GM23338 (cell line): Measurements from ENCODE around the gene RXRG. TPM values are rescaled to one million over a fixed set of nuclear protein-coding genes. Genes with fewer than 3 reads are reported as not detected.

Source experiments
- ATAC-seq: fragments of 200-7000 bp; cut with Tn5 transposase; 3 replicates; pipeline ENCODE4 v1.9.1; 2020
- DNase-seq: peaks from one replicate; pipeline ENCODE4 v3.0.0-alpha.2; 2015; ENCODE audit warnings: low spot score
- H2AFZ ChIP-seq: fragments of 200-600 bp; sonication (generic); 2 replicates; pipeline ENCODE4 v1.8.0; 2016; ENCODE audit warnings: antibody characterized with exemption, mild to moderate bottlenecking, moderate library complexity
- H3F3A ChIP-seq: fragments of 200-600 bp; sonication (generic); replicated peaks from 2 replicates; pipeline ENCODE4 v1.8.0; 2017; ENCODE audit warnings: antibody characterized with exemption, mixed run types, low read depth
- H3K27ac ChIP-seq: fragments of 200-600 bp; sonication (generic); 2 replicates; pipeline ENCODE4 v1.6.1; 2016; ENCODE audit warnings: low read depth
- H3K27me3 ChIP-seq: fragments of 200-600 bp; sonication (generic); 2 replicates; pipeline ENCODE4 v1.8.0; 2016; ENCODE audit warnings: mild to moderate bottlenecking, mixed run types, moderate library complexity; ENCODE audit not compliant: insufficient read depth
- H3K36me3 ChIP-seq: fragments of 200-600 bp; sonication (generic); 2 replicates; pipeline ENCODE4 v1.8.0; 2016; ENCODE audit warnings: mild to moderate bottlenecking; ENCODE audit not compliant: insufficient read depth
- H3K4me1 ChIP-seq: fragments of 200-600 bp; sonication (generic); 2 replicates; pipeline ENCODE4 v1.8.0; 2016; ENCODE audit warnings: mild to moderate bottlenecking, moderate library complexity; ENCODE audit not compliant: insufficient read depth
- H3K4me2 ChIP-seq: fragments of 200-600 bp; sonication (generic); 2 replicates; pipeline ENCODE4 v1.7.1; 2017; ENCODE audit warnings: mixed run types
- H3K4me3 ChIP-seq: fragments of 200-600 bp; sonication (generic); 2 replicates; pipeline ENCODE4 v1.6.1; 2016; ENCODE audit warnings: mixed run types
- H3K79me2 ChIP-seq: fragments of 200-600 bp; sonication (generic); replicated peaks from 2 replicates; pipeline ENCODE4 v1.8.0; 2017; ENCODE audit warnings: mild to moderate bottlenecking; ENCODE audit not compliant: insufficient read depth
- H3K9me2 ChIP-seq: fragments of 200-600 bp; sonication (generic); 2 replicates; pipeline ENCODE4 v1.8.0; 2017; ENCODE audit not compliant: insufficient read depth
- H4K20me1 ChIP-seq: fragments of 200-600 bp; sonication (generic); replicated peaks from 2 replicates; pipeline ENCODE4 v1.8.0; 2017; ENCODE audit warnings: mild to moderate bottlenecking; ENCODE audit not compliant: insufficient read depth
- H3K27ac Mint-ChIP-seq: 2 replicates; pipeline ENCODE4 v1.8.0; 2020; ENCODE audit warnings: inconsistent platforms, mild to moderate bottlenecking, moderate library complexity, mixed read lengths
- H3K27me3 Mint-ChIP-seq: 3 replicates; pipeline ENCODE4 v1.8.0; 2022; ENCODE audit warnings: low read depth, mild to moderate bottlenecking, moderate library complexity, mixed read lengths, inconsistent platforms; ENCODE audit not compliant: insufficient read depth, poor library complexity
- H3K36me3 Mint-ChIP-seq: 3 replicates; pipeline ENCODE4 v1.8.0; 2021; ENCODE audit warnings: low read depth, mild to moderate bottlenecking, inconsistent platforms, moderate library complexity, mixed read lengths
- H3K4me1 Mint-ChIP-seq: 3 replicates; pipeline ENCODE4 v1.8.0; 2020; ENCODE audit warnings: mild to moderate bottlenecking, inconsistent platforms, mixed read lengths
- H3K4me3 Mint-ChIP-seq: 3 replicates; pipeline ENCODE4 v1.8.0; 2021; ENCODE audit warnings: moderate library complexity, mild to moderate bottlenecking, inconsistent platforms, mixed read lengths
- H3K9me3 Mint-ChIP-seq: 3 replicates; pipeline ENCODE4 v1.8.0; 2020; ENCODE audit warnings: moderate library complexity, mild to moderate bottlenecking, inconsistent platforms, mixed read lengths
- CREB1 ChIP-seq: fragments of 250-450 bp; sonication (Bioruptor Pico); IDR thresholded peaks from 2 replicates; pipeline ENCODE4 v1.5.0; 2020; ENCODE audit warnings: low read depth, mild to moderate bottlenecking, moderate library complexity
- CTCF ChIP-seq, 2 experiments: fragments of 200-600 bp in 1 of 2; sonication (generic) in 1 of 2; conservative IDR thresholded peaks; 2 replicates each; pipeline versions ENCODE4 v1.5.1 to v1.6.1; 2016 to 2017; ENCODE audit warnings: antibody characterized with exemption in 2 of 2, low read depth in 2 of 2, mild to moderate bottlenecking in 2 of 2, moderate library complexity in 1 of 2
- EZH2 ChIP-seq: fragments of 200-600 bp; sonication (generic); IDR thresholded peaks from one replicate; pipeline ENCODE4 v1.8.0; 2017; ENCODE audit warnings: antibody characterized with exemption, mild to moderate bottlenecking, low read depth; ENCODE audit not compliant: unreplicated experiment
- EZH2phosphoT487 ChIP-seq: fragments of 200-600 bp; sonication (generic); IDR thresholded peaks from one replicate; pipeline ENCODE4 v1.8.1; 2018; ENCODE audit warnings: antibody characterized with exemption; ENCODE audit not compliant: unreplicated experiment
- JUNB ChIP-seq: IDR thresholded peaks from one replicate; pipeline ENCODE4 v1.6.1; 2016; ENCODE audit warnings: antibody characterized with exemption; ENCODE audit not compliant: unreplicated experiment
- NANOG ChIP-seq: IDR thresholded peaks from 2 replicates; pipeline ENCODE4 v1.6.1; 2016; ENCODE audit warnings: antibody characterized with exemption, borderline replicate concordance
- POLR2AphosphoS5 ChIP-seq: IDR thresholded peaks from 2 replicates; pipeline ENCODE4 v1.6.1; 2016; ENCODE audit warnings: antibody characterized with exemption, low read depth
- REST ChIP-seq: IDR thresholded peaks from one replicate; pipeline ENCODE4 v1.6.1; 2018; ENCODE audit warnings: antibody characterized with exemption; ENCODE audit not compliant: unreplicated experiment
- STAT1 ChIP-seq: IDR thresholded peaks from one replicate; pipeline ENCODE4 v1.6.1; 2016; ENCODE audit warnings: antibody characterized with exemption; ENCODE audit not compliant: unreplicated experiment
- ZNF114 ChIP-seq: fragments of 250-450 bp; sonication (Bioruptor Pico); IDR thresholded peaks from 2 replicates; pipeline ENCODE4 v1.5.0; 2020; ENCODE audit warnings: mild to moderate bottlenecking, moderate library complexity
- ZNF331 ChIP-seq: fragments of 250-450 bp; sonication (Bioruptor Pico); IDR thresholded peaks from 2 replicates; pipeline ENCODE4 v1.5.0; 2020; ENCODE audit warnings: low read depth, mild to moderate bottlenecking, moderate library complexity
- polyA plus RNA-seq: library from polyadenylated mRNA; unstranded; fragments of >200 nt; fragmentation: Nextera tagmentation; extraction: Ambion mirVana; gene quantifications from 2 replicates; pipeline ENCODE4 v1.2.1, GENCODE V29; 2016
- total RNA-seq: library from RNA; depleted of rRNA; stranded (reverse); fragments of >200 nt; shearing (Covaris generic); gene quantifications from 2 replicates; pipeline ENCODE4 v1.2.3, GENCODE V29; 2014
- TF ChIP-seq, protein P1 (sequence below): fragments of 250-450 bp; sonication (Bioruptor Pico); IDR thresholded peaks from 2 replicates; pipeline ENCODE4 v1.5.0; 2020; ENCODE audit warnings: mild to moderate bottlenecking, moderate library complexity
- TF ChIP-seq, protein P2 (sequence below): IDR thresholded peaks from 2 replicates; pipeline ENCODE4 v1.6.1; 2016; ENCODE audit warnings: antibody characterized with exemption

The RXRG gene
- total and polyA plus RNA-seq, 2 experiments from 2014 or later: not detected

GRCh38 chr1:165395478-165395877 lies 49.4 kb downstream of the RXRG start:
- Mint-ChIP-seq H3K4me1 (peaks cover 9% of the 10 kb centered on the region), H3K4me3 (no peak overlapping the region), H3K27ac (no peak overlapping the region), H3K9me3 (no peaks in the 10 kb centered on the region), H3K36me3 (no peaks in the 10 kb centered on the region), H3K27me3 (peaks cover 6% of the 10 kb centered on the region)
- ATAC-seq: no peak
- Histone ChIP-seq H3K4me1 (0 out of 2 replicates have a peak, but pooled peaks cover 3% of the 10 kb centered on the region), H3K4me3 (no peak overlapping the region), H3K4me2 (no peak overlapping the region), H3K27me3 (no peaks in the 10 kb centered on the region), H3K79me2 (no peaks in the 10 kb centered on the region), H4K20me1 (no peaks in the 10 kb centered on the region), H2AFZ (no peak overlapping the region), H3K36me3 (no peaks in the 10 kb centered on the region), H3K9me2 (no peaks in the 10 kb centered on the region), H3F3A (no peaks in the 10 kb centered on the region), H3K27ac (no peak overlapping the region)
- no peak for DNase-seq
- TF ChIP-seq, protein P1, sequence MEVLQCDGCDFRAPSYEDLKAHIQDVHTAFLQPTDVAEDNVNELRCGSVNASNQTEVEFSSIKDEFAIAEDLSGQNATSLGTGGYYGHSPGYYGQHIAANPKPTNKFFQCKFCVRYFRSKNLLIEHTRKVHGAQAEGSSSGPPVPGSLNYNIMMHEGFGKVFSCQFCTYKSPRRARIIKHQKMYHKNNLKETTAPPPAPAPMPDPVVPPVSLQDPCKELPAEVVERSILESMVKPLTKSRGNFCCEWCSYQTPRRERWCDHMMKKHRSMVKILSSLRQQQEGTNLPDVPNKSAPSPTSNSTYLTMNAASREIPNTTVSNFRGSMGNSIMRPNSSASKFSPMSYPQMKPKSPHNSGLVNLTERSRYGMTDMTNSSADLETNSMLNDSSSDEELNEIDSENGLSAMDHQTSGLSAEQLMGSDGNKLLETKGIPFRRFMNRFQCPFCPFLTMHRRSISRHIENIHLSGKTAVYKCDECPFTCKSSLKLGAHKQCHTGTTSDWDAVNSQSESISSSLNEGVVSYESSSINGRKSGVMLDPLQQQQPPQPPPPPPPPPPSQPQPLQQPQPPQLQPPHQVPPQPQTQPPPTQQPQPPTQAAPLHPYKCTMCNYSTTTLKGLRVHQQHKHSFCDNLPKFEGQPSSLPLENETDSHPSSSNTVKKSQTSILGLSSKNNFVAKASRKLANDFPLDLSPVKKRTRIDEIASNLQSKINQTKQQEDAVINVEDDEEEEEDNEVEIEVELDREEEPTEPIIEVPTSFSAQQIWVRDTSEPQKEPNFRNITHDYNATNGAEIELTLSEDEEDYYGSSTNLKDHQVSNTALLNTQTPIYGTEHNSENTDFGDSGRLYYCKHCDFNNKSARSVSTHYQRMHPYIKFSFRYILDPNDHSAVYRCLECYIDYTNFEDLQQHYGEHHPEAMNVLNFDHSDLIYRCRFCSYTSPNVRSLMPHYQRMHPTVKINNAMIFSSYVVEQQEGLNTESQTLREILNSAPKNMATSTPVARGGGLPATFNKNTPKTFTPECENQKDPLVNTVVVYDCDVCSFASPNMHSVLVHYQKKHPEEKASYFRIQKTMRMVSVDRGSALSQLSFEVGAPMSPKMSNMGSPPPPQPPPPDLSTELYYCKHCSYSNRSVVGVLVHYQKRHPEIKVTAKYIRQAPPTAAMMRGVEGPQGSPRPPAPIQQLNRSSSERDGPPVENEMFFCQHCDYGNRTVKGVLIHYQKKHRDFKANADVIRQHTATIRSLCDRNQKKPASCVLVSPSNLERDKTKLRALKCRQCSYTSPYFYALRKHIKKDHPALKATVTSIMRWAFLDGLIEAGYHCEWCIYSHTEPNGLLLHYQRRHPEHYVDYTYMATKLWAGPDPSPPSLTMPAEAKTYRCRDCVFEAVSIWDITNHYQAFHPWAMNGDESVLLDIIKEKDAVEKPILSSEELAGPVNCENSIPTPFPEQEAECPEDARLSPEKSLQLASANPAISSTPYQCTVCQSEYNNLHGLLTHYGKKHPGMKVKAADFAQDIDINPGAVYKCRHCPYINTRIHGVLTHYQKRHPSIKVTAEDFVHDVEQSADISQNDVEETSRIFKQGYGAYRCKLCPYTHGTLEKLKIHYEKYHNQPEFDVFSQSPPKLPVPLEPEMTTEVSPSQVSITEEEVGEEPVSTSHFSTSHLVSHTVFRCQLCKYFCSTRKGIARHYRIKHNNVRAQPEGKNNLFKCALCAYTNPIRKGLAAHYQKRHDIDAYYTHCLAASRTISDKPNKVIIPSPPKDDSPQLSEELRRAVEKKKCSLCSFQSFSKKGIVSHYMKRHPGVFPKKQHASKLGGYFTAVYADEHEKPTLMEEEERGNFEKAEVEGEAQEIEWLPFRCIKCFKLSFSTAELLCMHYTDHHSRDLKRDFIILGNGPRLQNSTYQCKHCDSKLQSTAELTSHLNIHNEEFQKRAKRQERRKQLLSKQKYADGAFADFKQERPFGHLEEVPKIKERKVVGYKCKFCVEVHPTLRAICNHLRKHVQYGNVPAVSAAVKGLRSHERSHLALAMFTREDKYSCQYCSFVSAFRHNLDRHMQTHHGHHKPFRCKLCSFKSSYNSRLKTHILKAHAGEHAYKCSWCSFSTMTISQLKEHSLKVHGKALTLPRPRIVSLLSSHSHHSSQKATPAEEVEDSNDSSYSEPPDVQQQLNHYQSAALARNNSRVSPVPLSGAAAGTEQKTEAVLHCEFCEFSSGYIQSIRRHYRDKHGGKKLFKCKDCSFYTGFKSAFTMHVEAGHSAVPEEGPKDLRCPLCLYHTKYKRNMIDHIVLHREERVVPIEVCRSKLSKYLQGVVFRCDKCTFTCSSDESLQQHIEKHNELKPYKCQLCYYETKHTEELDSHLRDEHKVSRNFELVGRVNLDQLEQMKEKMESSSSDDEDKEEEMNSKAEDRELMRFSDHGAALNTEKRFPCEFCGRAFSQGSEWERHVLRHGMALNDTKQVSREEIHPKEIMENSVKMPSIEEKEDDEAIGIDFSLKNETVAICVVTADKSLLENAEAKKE (CRISPR knock-in tag): no peak
- no peak for TF ChIP-seq STAT1
- TF ChIP-seq CTCF (conservative IDR thresholded peaks at IDR 0.05; ENCODE audit: low read depth in 2 of 2): no peak
- no peak for TF ChIP-seq NANOG
- no peak for TF ChIP-seq ZNF331
- TF ChIP-seq, protein P2, sequence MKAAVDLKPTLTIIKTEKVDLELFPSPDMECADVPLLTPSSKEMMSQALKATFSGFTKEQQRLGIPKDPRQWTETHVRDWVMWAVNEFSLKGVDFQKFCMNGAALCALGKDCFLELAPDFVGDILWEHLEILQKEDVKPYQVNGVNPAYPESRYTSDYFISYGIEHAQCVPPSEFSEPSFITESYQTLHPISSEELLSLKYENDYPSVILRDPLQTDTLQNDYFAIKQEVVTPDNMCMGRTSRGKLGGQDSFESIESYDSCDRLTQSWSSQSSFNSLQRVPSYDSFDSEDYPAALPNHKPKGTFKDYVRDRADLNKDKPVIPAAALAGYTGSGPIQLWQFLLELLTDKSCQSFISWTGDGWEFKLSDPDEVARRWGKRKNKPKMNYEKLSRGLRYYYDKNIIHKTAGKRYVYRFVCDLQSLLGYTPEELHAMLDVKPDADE: no peak
- TF ChIP-seq REST: no peak
- TF ChIP-seq EZH2: no peak
- no peak for TF ChIP-seq JUNB
- no peak for TF ChIP-seq CREB1
- no peak for TF ChIP-seq ZNF114 (CRISPR knock-in tag)
- no peak for TF ChIP-seq EZH2phosphoT487
- TF ChIP-seq POLR2AphosphoS5: no peak
